A673 (cell line): Measurements from ENCODE around the gene TSKU. TPM values are rescaled to one million over a fixed set of nuclear protein-coding genes. Genes with fewer than 3 reads are reported as not detected.
A peak's percentile ranks its signal among the peaks of the same experiment; 100 is the strongest.

Experiments used
- BruUV-seq: library from RNA; stranded (reverse); fragments of 400-500 nt; replicated peaks from 2 replicates; lab custom pipeline; 2021; lab: Mats Ljungman, UMichigan
- CTCF ChIA-PET: fragments of 300-600 bp; sonication (Branson Sonifier 250); formaldehyde crosslinking; loops from one replicate; lab custom pipeline; 2022; ENCODE audit warnings: antibody characterized with exemption; lab: Charles Lee
- POLR2A ChIA-PET: fragments of 300-600 bp; sonication (Branson Sonifier 250); formaldehyde crosslinking; loops from one replicate; lab custom pipeline; 2022; ENCODE audit warnings: antibody characterized with exemption; ENCODE audit not compliant: low non-redundant PET; lab: Charles Lee
- DNase-seq: peaks from one replicate; pipeline ENCODE4 v3.0.0-alpha.2; 2015; ENCODE audit warnings: low spot score
- H3K27ac ChIP-seq: fragments of 200-600 bp; sonication (generic); 2 replicates; pipeline ENCODE4 v1.5.1; 2016; ENCODE audit warnings: mixed run types, low read depth, mild to moderate bottlenecking, mixed read lengths, antibody characterized with exemption, low read length; ENCODE audit not compliant: poor library complexity, severe bottlenecking
- H3K27me3 ChIP-seq: fragments of 200-600 bp; sonication (generic); replicated peaks from 2 replicates; pipeline ENCODE4 v1.6.1; 2017; ENCODE audit warnings: mixed run types, low read depth, mild to moderate bottlenecking, mixed read lengths, antibody characterized with exemption, low read length; ENCODE audit not compliant: insufficient read depth, poor library complexity
- H3K36me3 ChIP-seq: fragments of 200-600 bp; sonication (generic); 2 replicates; pipeline ENCODE4 v1.6.1; 2016; ENCODE audit warnings: mixed run types, mild to moderate bottlenecking, mixed read lengths, antibody characterized with exemption, low read length; ENCODE audit not compliant: insufficient read depth, poor library complexity, severe bottlenecking
- H3K4me1 ChIP-seq: fragments of 200-600 bp; sonication (generic); 2 replicates; pipeline ENCODE4 v1.6.1; 2017; ENCODE audit warnings: mixed run types, mild to moderate bottlenecking, mixed read lengths, antibody characterized with exemption, low read length; ENCODE audit not compliant: insufficient read depth, poor library complexity, severe bottlenecking
- H3K4me3 ChIP-seq: fragments of 200-600 bp; sonication (generic); 2 replicates; pipeline ENCODE4 v1.5.1; 2016; ENCODE audit warnings: low read depth, mixed run types, mild to moderate bottlenecking, mixed read lengths, low read length; ENCODE audit not compliant: poor library complexity, severe bottlenecking
- H3K9me3 ChIP-seq: fragments of 200-600 bp; sonication (generic); 2 replicates; pipeline ENCODE4 v1.6.1; 2016; ENCODE audit warnings: mixed run types, low read depth, mild to moderate bottlenecking, mixed read lengths, antibody characterized with exemption, low read length; ENCODE audit not compliant: poor library complexity, severe bottlenecking
- EZH2 ChIP-seq: fragments of 200-600 bp; sonication (generic); IDR thresholded peaks from 2 replicates; pipeline ENCODE4 v1.6.1; 2017; ENCODE audit warnings: borderline replicate concordance, low read depth, mild to moderate bottlenecking, mixed read lengths, antibody characterized with exemption, low read length; ENCODE audit not compliant: poor library complexity, severe bottlenecking
- intact Hi-C: fragments of 100-400 bp; cut with micrococcal nuclease; formaldehyde crosslinking; loops from one replicate; pipeline ENCODE4 v1.10.0; 2022; ENCODE audit not compliant: unreplicated experiment
- total RNA-seq: library from RNA; stranded (reverse); gene quantifications from 2 replicates; pipeline ENCODE4 v1.2.3, GENCODE V29; 2021
- TF ChIP-seq, protein P1 (sequence below): fragments of 300-800, 200-600 bp; sonication (generic); conservative IDR thresholded peaks from 2 replicates; pipeline ENCODE4 v1.5.1; 2017; ENCODE audit warnings: low read depth, mild to moderate bottlenecking, antibody characterized with exemption, low read length, moderate library complexity, mixed read lengths

Gene TSKU
- total RNA-seq, 1 experiment from 2014 or later = 25.3 TPM

DNA sequence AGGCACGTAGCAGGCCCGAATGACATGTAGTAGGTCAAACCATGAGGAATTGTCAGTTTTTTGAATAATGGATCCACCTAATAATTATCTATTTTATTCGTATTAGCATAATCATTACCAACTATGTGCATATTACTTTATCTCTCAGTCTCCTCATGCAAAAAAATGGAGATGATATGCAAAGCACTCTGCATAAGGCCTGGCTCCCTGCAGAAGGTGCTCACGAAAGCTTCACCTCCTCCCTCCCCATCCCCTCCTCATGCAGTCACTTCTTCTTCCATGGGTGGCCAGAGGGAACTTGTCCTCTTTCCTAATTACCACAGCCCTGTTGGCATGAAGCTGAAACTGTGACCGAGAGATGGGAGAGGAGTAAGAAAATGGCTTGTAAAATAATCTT lies 20.8 kb upstream of the TSKU start:
- CTCF ChIA-PET = no interaction called here
- Histone ChIP-seq H3K4me3 (no peak overlapping the region), H3K27ac (no peak overlapping the region), H3K9me3 (no peaks in the 10 kb centered on the region), H3K4me1 (peaks cover 6% of the 10 kb centered on the region), H3K36me3 (no peaks in the 10 kb centered on the region), H3K27me3 (no peaks in the 10 kb centered on the region)
- POLR2A ChIA-PET = no interaction called here
- TF ChIP-seq, protein P1, sequence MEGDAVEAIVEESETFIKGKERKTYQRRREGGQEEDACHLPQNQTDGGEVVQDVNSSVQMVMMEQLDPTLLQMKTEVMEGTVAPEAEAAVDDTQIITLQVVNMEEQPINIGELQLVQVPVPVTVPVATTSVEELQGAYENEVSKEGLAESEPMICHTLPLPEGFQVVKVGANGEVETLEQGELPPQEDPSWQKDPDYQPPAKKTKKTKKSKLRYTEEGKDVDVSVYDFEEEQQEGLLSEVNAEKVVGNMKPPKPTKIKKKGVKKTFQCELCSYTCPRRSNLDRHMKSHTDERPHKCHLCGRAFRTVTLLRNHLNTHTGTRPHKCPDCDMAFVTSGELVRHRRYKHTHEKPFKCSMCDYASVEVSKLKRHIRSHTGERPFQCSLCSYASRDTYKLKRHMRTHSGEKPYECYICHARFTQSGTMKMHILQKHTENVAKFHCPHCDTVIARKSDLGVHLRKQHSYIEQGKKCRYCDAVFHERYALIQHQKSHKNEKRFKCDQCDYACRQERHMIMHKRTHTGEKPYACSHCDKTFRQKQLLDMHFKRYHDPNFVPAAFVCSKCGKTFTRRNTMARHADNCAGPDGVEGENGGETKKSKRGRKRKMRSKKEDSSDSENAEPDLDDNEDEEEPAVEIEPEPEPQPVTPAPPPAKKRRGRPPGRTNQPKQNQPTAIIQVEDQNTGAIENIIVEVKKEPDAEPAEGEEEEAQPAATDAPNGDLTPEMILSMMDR = no peak
- TF ChIP-seq EZH2 = no peak
- intact Hi-C loops = no loop called here
- no peak for DNase-seq
- BruUV-seq = no TSS peak

DNA sequence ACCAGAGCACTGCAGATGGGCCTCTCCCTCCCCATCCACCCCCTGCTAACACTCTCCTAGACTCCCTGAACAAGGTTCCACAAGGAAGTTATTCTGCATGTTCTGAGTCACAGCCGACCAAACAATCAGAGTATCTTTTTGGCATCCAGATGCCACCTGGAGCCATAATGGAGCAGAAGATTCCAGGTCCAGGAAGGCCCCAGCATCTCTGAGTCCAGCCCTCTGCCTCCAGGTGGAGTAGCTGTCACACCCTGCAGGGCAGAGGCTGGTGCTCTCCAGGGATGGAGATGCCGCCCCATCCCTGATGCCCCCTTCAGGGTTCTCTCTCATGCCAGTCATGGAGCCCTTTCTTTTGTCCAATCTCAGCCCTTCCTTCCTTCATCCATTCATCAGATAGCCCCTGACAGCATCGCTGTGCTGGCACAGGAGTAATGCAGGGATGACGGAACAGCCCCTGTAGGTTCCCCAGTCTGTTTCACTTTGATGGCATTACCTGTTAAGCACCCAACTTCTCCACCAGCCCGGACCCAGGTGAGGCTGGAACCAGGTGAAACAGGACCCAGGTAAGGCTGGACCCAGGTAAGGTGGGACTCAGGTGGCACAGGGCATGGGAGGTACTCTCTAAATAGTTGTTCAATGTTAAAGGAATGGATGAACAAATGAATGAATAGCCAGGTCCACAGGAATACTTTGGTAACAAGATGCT lies 20.1 kb upstream of the TSKU start:
- no peaks in the 10 kb centered on the region for H3K36me3 ChIP-seq
- intact Hi-C loops = no loop called here
- H3K4me3 ChIP-seq = no peak overlapping the region
- CTCF ChIA-PET = no interaction called here
- peaks cover 11% of the 10 kb centered on the region for H3K4me1 ChIP-seq
- no TSS peak for BruUV-seq
- no peaks in the 10 kb centered on the region for H3K27me3 ChIP-seq
- POLR2A ChIA-PET = no interaction called here
- no peak overlapping the region for H3K27ac ChIP-seq
- TF ChIP-seq, protein P1 = no peak
- no peak for TF ChIP-seq EZH2
- no peak for DNase-seq
- no peaks in the 10 kb centered on the region for H3K9me3 ChIP-seq

DNA sequence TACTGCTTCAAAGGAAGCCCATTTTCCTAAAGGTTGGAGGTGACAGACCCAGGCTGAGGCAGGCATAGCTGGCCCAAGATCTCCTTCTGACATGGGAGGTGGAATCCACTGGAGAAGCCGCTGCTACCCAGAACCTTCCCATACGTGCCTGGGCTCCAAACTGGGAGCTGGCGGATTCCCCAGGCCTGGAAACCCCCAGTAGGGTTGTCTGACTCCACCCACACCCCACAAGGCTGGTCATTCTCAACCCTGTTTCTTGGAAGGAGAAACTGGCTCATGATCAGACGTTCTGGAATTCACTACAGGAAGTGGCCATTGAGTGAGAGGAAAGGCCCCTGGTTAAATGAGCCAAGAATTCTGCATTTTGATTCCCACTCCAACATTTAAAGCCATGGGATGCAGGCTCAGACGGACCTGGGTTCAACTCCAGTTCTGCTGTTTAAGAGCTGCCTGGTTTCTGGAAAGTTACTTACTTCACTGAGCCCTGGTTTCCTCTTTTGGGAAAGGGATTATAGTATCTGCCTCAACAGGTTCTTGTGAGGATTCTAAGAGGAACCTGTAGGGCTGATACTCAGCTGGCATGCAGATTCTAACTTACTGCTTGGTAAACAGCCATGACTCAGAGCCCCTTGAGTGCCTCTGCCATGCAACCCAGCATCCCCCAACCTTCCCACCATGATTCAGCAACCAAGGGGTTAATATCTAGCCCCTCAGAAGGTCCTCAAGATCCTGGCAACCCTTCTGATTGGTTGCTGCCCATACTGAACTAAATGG lies 19.4 kb upstream of the TSKU start:
- Histone ChIP-seq H3K27me3 (no peaks in the 10 kb centered on the region), H3K36me3 (no peaks in the 10 kb centered on the region), H3K4me3 (no peak overlapping the region), H3K4me1 (peaks cover 19% of the 10 kb centered on the region), H3K27ac (no peak overlapping the region), H3K9me3 (no peaks in the 10 kb centered on the region)
- no TSS peak for BruUV-seq
- ChIA-PET POLR2A (no interaction called here), CTCF (no interaction called here)
- peak; percentile 44 for DNase-seq
- no peak for TF ChIP-seq EZH2
- TF ChIP-seq, protein P1 = no peak
- intact Hi-C loops = no loop called here
